ENCODE data around the gene SNX30. TPM values are rescaled to one million over a fixed set of nuclear protein-coding genes. Genes with fewer than 3 reads are reported as not detected.

The SNX30 gene
- total RNA-seq, 4 donors from 2014 or later: 12.8 to 16.1 (median 14.4) TPM

DNA sequence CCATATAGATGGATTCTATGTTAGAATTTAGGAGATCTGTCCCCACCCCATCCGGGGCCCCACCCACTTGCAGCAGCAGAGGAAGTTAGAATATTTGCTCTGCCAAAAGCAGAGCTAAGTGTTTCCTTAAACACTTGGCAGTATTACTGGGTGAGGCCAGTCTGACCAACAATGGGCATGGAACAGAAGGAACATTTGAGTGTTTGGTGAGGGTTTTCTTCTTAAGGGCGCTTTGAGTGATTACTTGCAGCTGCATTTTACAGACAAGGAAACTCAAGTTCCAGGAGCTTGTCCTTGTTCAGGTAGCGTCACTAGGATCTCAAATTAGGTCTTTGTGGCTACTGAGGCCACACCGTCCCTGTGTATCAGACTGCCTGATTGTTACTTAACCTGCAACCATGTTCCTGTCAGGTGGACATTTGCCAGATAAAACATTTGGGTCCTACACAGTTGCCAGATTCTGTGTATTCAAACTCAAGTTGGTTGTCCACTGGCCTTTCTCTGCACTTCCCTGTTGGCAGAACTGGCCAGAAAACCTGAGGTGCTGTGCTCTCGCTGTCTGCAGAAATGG, 80.8 kb downstream of the SNX30 start:
- Histone ChIP-seq H3K9me3 (no peaks in the 10 kb centered on the region), H3K27me3 (no peaks in the 10 kb centered on the region), H3K36me3 (peaks cover 5% of the 10 kb centered on the region), H3K27ac (peak overlapping the region; percentile 40), H3K4me3 (no peak overlapping the region), H3K4me1 (peaks cover 6% of the 10 kb centered on the region)
- no peak for DNase-seq (ENCODE audit: low spot score in 2 of 2)
- TF ChIP-seq POLR2AphosphoS5 (IDR thresholded peaks at IDR 0.05): no peak
- 63% methylated on average over 4 of the region's 5 CpGs for WGBS

DNA sequence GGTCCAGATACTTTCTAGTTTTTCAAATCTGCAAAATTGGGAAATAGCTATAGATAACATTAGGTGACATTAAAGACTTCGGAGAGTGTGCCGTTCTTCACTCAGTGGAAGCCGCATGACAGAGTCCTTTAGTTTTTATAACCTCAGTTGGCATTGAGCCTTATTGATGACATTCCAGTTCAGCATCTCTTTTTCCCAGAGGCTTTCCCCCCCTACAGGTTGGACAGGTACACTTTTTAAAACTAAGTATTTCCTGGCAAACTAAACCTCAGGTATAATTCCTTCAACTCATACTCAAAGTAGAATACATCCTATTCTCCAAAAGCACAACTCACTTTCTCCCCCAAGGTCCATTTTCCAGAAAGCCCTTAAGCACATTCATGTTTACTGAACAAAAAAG, 81.4 kb downstream of the SNX30 start:
- TF ChIP-seq POLR2AphosphoS5 (IDR thresholded peaks at IDR 0.05) (no peak), EP300 (IDR thresholded peaks at IDR 0.05) (no peak), POLR2A (IDR thresholded peaks at IDR 0.05) (no peak)
- TF ChIP-seq, protein P1, sequence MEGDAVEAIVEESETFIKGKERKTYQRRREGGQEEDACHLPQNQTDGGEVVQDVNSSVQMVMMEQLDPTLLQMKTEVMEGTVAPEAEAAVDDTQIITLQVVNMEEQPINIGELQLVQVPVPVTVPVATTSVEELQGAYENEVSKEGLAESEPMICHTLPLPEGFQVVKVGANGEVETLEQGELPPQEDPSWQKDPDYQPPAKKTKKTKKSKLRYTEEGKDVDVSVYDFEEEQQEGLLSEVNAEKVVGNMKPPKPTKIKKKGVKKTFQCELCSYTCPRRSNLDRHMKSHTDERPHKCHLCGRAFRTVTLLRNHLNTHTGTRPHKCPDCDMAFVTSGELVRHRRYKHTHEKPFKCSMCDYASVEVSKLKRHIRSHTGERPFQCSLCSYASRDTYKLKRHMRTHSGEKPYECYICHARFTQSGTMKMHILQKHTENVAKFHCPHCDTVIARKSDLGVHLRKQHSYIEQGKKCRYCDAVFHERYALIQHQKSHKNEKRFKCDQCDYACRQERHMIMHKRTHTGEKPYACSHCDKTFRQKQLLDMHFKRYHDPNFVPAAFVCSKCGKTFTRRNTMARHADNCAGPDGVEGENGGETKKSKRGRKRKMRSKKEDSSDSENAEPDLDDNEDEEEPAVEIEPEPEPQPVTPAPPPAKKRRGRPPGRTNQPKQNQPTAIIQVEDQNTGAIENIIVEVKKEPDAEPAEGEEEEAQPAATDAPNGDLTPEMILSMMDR (IDR thresholded peaks at IDR 0.05): no peak
- H3K4me1 ChIP-seq: peaks cover 6% of the 10 kb centered on the region
- no peak for DNase-seq (ENCODE audit: low spot score in 2 of 2)
- H3K27ac ChIP-seq: peak overlapping the region; percentile 40
- H3K36me3 ChIP-seq: peaks cover 9% of the 10 kb centered on the region
- H3K9me3 ChIP-seq: no peaks in the 10 kb centered on the region
- no peak overlapping the region for H3K4me3 ChIP-seq
- WGBS: 72% methylated on average over 3 of the region's 3 CpGs
- H3K27me3 ChIP-seq: no peaks in the 10 kb centered on the region

DNA sequence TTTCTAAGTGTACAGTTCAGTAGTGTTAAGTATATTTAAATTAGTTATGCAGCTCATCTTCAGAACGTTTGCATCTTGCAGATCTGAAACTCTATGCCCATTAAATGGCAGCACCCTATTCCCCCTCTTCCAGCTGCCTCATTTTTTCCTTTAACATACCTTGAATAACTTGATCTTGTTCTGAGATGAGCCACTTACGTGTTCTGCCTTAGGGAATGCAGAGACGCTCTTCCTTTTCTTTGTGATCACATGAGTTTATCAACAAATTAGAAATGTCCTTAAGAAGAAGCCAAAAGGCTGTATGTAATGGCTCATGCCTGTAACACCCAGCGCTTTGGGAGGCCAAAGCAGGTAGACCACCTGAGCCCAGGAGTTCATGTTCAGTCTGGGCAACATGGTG, 82.5 kb downstream of the SNX30 start:
- H3K9me3 ChIP-seq: no peaks in the 10 kb centered on the region
- no peaks in the 10 kb centered on the region for H3K27me3 ChIP-seq
- H3K36me3 ChIP-seq: peaks cover 9% of the 10 kb centered on the region
- TF ChIP-seq, protein P1 (IDR thresholded peaks at IDR 0.05): no peak
- TF ChIP-seq EP300 (IDR thresholded peaks at IDR 0.05): no peak
- TF ChIP-seq POLR2A (IDR thresholded peaks at IDR 0.05): no peak
- no peak for TF ChIP-seq POLR2AphosphoS5 (IDR thresholded peaks at IDR 0.05)
- no peak for DNase-seq (ENCODE audit: low spot score in 2 of 2)
- peaks cover 6% of the 10 kb centered on the region for H3K4me1 ChIP-seq
- 84% methylated on average over 4 of the region's 4 CpGs for WGBS
- no peak overlapping the region for H3K27ac ChIP-seq
- H3K4me3 ChIP-seq: no peak overlapping the region

DNA sequence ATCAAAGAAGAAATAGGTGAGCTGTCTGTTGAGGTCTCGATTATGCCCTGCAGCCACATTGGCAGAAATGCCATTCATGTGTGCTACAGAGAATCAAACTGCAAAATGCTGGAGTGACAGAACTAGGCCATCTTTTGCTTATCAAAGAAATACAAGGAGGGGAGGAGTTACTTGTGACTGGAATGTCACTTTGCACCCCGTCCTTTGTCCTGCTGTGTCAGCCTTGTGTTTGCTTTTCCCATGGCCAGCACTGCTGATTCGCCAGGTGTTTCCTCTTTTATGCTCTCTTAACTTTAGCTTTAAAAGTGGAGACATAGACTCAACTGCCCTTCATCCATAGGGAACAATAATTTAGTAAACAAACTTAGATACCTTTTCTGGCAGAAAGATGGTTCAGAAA, 85.8 kb downstream of the SNX30 start:
- TF ChIP-seq, protein P1 (IDR thresholded peaks at IDR 0.05): no peak
- no peak for TF ChIP-seq POLR2AphosphoS5 (IDR thresholded peaks at IDR 0.05)
- no peak for TF ChIP-seq POLR2A (IDR thresholded peaks at IDR 0.05)
- TF ChIP-seq EP300 (IDR thresholded peaks at IDR 0.05): no peak
- DNase-seq (ENCODE audit: low spot score in 2 of 2): no peak

DNA sequence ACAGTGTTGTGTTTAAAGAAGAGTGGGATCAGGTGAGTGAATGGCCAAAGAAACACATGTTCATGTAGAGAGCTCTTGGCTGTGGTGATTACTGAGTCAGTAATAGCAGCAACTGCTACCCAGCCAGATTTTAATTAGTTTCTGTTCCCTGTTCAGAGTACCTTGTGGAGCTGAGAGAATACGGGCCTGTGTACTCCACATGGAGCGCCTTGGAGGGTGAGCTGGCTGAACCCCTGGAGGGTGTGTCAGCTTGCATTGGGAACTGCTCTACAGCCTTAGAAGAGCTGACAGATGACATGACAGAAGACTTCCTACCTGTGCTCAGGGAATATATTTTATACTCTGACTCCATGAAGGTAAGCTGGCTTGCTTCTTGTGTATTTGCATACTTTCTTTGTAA, 87.8 kb downstream of the SNX30 start:
- H3K36me3 ChIP-seq: peaks cover 16% of the 10 kb centered on the region
- H3K9me3 ChIP-seq: no peaks in the 10 kb centered on the region
- no peaks in the 10 kb centered on the region for H3K27me3 ChIP-seq
- no peak overlapping the region for H3K27ac ChIP-seq
- no peak overlapping the region for H3K4me3 ChIP-seq
- no peak for DNase-seq (ENCODE audit: low spot score in 2 of 2)
- TF ChIP-seq POLR2A (IDR thresholded peaks at IDR 0.05) (no peak), POLR2AphosphoS5 (IDR thresholded peaks at IDR 0.05) (no peak), EP300 (IDR thresholded peaks at IDR 0.05) (no peak)
- TF ChIP-seq, protein P1 (IDR thresholded peaks at IDR 0.05): no peak
- WGBS: 90% methylated on average over 2 of the region's 2 CpGs
- H3K4me1 ChIP-seq: no peaks in the 10 kb centered on the region

More for the DNA sequence above, 85.8 kb downstream of the SNX30 start:
- no peaks in the 10 kb centered on the region for H3K9me3 ChIP-seq
- H3K4me3 ChIP-seq: no peak overlapping the region
- no peak overlapping the region for H3K27ac ChIP-seq
- 73% methylated on average over 3 of the region's 3 CpGs for WGBS
- H3K27me3 ChIP-seq: no peaks in the 10 kb centered on the region
- H3K4me1 ChIP-seq: peaks cover 6% of the 10 kb centered on the region
- peaks cover 16% of the 10 kb centered on the region for H3K36me3 ChIP-seq

DNA sequence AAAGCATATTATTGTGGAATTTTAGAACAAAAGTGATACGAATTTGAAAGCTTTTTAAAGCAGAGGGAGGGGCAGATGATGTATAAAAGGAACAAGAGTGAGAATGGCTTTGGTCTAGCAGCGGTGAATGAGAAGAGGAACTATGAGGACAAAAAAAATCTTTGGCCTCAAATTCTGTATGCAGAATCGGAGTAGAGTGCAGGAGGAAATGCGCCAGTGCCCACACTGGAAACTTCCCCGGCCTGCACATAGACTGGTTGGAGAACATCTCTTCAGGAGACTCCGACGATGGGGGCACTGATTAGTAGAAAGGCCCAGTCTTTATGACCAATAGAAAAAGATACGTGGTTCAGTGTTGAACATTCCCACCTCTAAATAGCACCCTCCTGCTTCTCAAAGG, 88.8 kb downstream of the SNX30 start:
- Histone ChIP-seq H3K27me3 (no peaks in the 10 kb centered on the region), H3K36me3 (peaks cover 16% of the 10 kb centered on the region), H3K4me1 (no peaks in the 10 kb centered on the region), H3K4me3 (no peak overlapping the region), H3K27ac (no peak overlapping the region), H3K9me3 (no peaks in the 10 kb centered on the region)
- DNase-seq (ENCODE audit: low spot score in 2 of 2): no peak
- TF ChIP-seq, protein P1 (IDR thresholded peaks at IDR 0.05): no peak
- TF ChIP-seq POLR2AphosphoS5 (IDR thresholded peaks at IDR 0.05): no peak
- TF ChIP-seq EP300 (IDR thresholded peaks at IDR 0.05): no peak
- TF ChIP-seq POLR2A (IDR thresholded peaks at IDR 0.05): no peak
- 80% methylated on average over 8 of the region's 8 CpGs for WGBS
